Fibroblast of skin of back (primary cell): ENCODE results near the gene SEC14L5.

Experiments
- DNase-seq: peaks from one replicate; pipeline ENCODE4 v3.0.0-alpha.2; 2013

The SEC14L5 gene

GRCh38 chr16:5016967-5017677 lies 59.0 kb downstream of the SEC14L5 start:
- no peak for DNase-seq

- DNase-seq, result no peak
Observed at GRCh38 chr16:5017678-5017969, 59.5 kb downstream of the SEC14L5 start.

GRCh38 chr16:5018793-5019192 lies 60.7 kb downstream of the SEC14L5 start:
- DNase-seq, result no peak

GRCh38 chr16:5019775-5020174 lies 61.6 kb downstream of the SEC14L5 start:
- no peak for DNase-seq

GRCh38 chr16:5020551-5020950 lies 62.4 kb downstream of the SEC14L5 start:
- DNase-seq, result no peak

- no peak for DNase-seq
Observed at GRCh38 chr16:5022521-5022920, 64.4 kb downstream of the SEC14L5 start.

- no peak for DNase-seq
Observed at GRCh38 chr16:5024632-5025031, 66.5 kb downstream of the SEC14L5 start.

GRCh38 chr16:5025171-5025632 lies 67.1 kb downstream of the SEC14L5 start:
- no peak for DNase-seq

- no peak for DNase-seq
Observed at GRCh38 chr16:5026664-5027063, 68.5 kb downstream of the SEC14L5 start.

- DNase-seq, result no peak
Observed at GRCh38 chr16:5027086-5027485, 69.0 kb downstream of the SEC14L5 start.

- DNase-seq, result no peak
Observed at GRCh38 chr16:5027575-5028235, 69.6 kb downstream of the SEC14L5 start.

- no peak for DNase-seq
Observed at GRCh38 chr16:5028950-5029475, 70.9 kb downstream of the SEC14L5 start.

- DNase-seq, result no peak
Observed at GRCh38 chr16:5030251-5030870, 72.2 kb downstream of the SEC14L5 start.

GRCh38 chr16:5031601-5032000 lies 73.5 kb downstream of the SEC14L5 start:
- no peak for DNase-seq

GRCh38 chr16:5032748-5033167 lies 74.6 kb downstream of the SEC14L5 start:
- no peak for DNase-seq

GRCh38 chr16:5033256-5034166 lies 75.4 kb downstream of the SEC14L5 start, which contains the start of gene NAGPA:
NAGPA (minus strand) TSS chr16:5033935; CDS start chr16:5033914, 21 bp downstream.
- DNase-seq, result peak; percentile 80

- no peak for DNase-seq
Observed at GRCh38 chr16:5034167-5034523, 76.0 kb downstream of the SEC14L5 start.

- DNase-seq, result no peak
Observed at GRCh38 chr16:5035909-5036227, 77.7 kb downstream of the SEC14L5 start.

GRCh38 chr16:5036228-5037156 lies 78.4 kb downstream of the SEC14L5 start:
- no peak for DNase-seq

GRCh38 chr16:5040451-5040850 lies 82.3 kb downstream of the SEC14L5 start:
- no peak for DNase-seq

- DNase-seq, result peak; percentile 28
Observed at GRCh38 chr16:5041600-5042133, 83.5 kb downstream of the SEC14L5 start.
